Naive thymus-derived CD8-positive, alpha-beta T cell (primary cell): ENCODE results near the gene NR2F6. TPM values are rescaled to one million over a fixed set of nuclear protein-coding genes. Genes with fewer than 3 reads are reported as not detected.

Source experiments
- ATAC-seq, 2 donors: fragments of 150-1000 bp; cut with Tn5 transposase in 1 of 2; sonication (Bioruptor Pico), chemical (Tn5 transposase) in 1 of 2; 1 replicate in 1 of 2; 2 replicates in 1 of 2; pipeline ENCODE4 v1.10.0; 2021; ENCODE audit warnings: mild to moderate bottlenecking in 2 of 2, moderate library complexity in 2 of 2
- POLR2A ChIA-PET: fragments of 350-600 bp; sonication (Branson Sonifier 250); formaldehyde crosslinking; loops from one replicate; lab custom pipeline; 2021; ENCODE audit warnings: antibody characterized with exemption; lab: Charles Lee
- DNase-seq, 10 donors: peaks; one replicate each; pipeline versions ENCODE4 v3.0.0 to v3.0.0-alpha.2; 2020 to 2022
- H3K27ac Mint-ChIP-seq, 10 donors: one replicate each; pipeline ENCODE4 v1.8.0; 2020 to 2022; ENCODE audit warnings: mild to moderate bottlenecking in 10 of 10, mixed read lengths in 10 of 10, moderate library complexity in 4 of 10, inconsistent platforms in 1 of 10
- H3K27me3 Mint-ChIP-seq, 5 donors: one replicate each; pipeline ENCODE4 v1.8.0; 2021 to 2022; ENCODE audit warnings: mixed read lengths in 5 of 5
- H3K36me3 Mint-ChIP-seq, 3 donors: one replicate each; pipeline ENCODE4 v1.8.0; 2020 to 2022; ENCODE audit warnings: mixed read lengths in 3 of 3, mild to moderate bottlenecking in 2 of 3, inconsistent platforms in 1 of 3
- H3K4me1 Mint-ChIP-seq, 4 donors: one replicate each; pipeline ENCODE4 v1.8.0; 2021 to 2022; ENCODE audit warnings: mixed read lengths in 4 of 4
- H3K4me3 Mint-ChIP-seq, 10 donors: one replicate each; pipeline ENCODE4 v1.8.0; 2020 to 2022; ENCODE audit warnings: mild to moderate bottlenecking in 10 of 10, mixed read lengths in 10 of 10, moderate library complexity in 6 of 10, inconsistent platforms in 1 of 10
- H3K9me3 Mint-ChIP-seq, 9 donors: one replicate each; pipeline ENCODE4 v1.8.0; 2020 to 2022; ENCODE audit warnings: mixed read lengths in 9 of 9, mild to moderate bottlenecking in 3 of 9, inconsistent platforms in 1 of 9, moderate library complexity in 1 of 9
- polyA plus RNA-seq, 3 donors: library from polyadenylated mRNA; unstranded; fragments of 300-500 nt; fragmentation: Illumina TruSeq; gene quantifications; one replicate each; pipeline ENCODE4 v1.2.3, GENCODE V29; 2021
- total RNA-seq, 8 experiments: library from RNA in 2 of 8; stranded (reverse) in 2 of 8; gene quantifications; one replicate each; pipeline ENCODE4 v1.2.3 and lab custom pipeline; 2021 to 2026

NR2F6 gene
- total and polyA plus RNA-seq, 5 experiments from 2014 or later, result 0.93 to 1.6 (median 1.3) TPM

DNA sequence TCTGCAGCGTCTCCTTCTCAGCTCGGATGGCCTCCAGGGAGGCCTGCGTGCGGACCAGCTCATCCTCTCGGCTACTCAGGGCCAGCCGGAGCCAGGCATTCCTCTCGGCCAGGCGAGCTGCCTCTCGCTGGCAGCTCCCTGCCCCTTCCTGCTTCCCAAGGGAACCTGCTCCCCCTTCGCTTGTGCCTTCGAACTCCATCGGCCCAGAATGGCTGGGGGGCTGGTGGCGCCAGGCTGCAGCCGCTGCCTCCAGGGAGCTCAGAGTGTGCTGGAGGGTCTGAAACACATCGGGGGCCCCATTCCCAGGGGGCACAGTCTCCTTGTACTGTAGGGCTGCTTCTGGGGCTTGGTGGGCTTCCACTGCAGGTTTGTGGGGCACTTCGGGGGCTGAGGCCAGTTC is 16.8 kb upstream of the NR2F6 start:
- H3K27me3 Mint-ChIP-seq, result peaks cover 0 to 1% (median 0%) of the 10 kb centered on the region in 5 donors
- peak overlapping the region in 1 of 10 donors; percentile 9 for H3K27ac Mint-ChIP-seq
- POLR2A ChIA-PET, result interaction anchor here (0.6 kb wide), 1 partner anchor 494 kb away, joined by 3 read pairs; no protein-coding TSS in a partner anchor
- peaks cover 11 to 21% (median 19%) of the 10 kb centered on the region in 4 donors for H3K4me1 Mint-ChIP-seq
- ATAC-seq (no peak), DNase-seq (no peak)
- H3K4me3 Mint-ChIP-seq, result no peak overlapping the region
- no peaks in the 10 kb centered on the region for H3K36me3 Mint-ChIP-seq
- peaks cover 0 to 2% (median 0%) of the 10 kb centered on the region in 9 donors for H3K9me3 Mint-ChIP-seq

GRCh38 chr19:17260842-17261325 is 15.2 kb upstream of the NR2F6 start:
- Mint-ChIP-seq H3K27ac (peak overlapping the region in 3 of 10 donors; percentile 0 to 11 (median 1)), H3K27me3 (peaks cover 0 to 1% (median 0%) of the 10 kb centered on the region in 5 donors), H3K4me3 (no peak overlapping the region)

DNA sequence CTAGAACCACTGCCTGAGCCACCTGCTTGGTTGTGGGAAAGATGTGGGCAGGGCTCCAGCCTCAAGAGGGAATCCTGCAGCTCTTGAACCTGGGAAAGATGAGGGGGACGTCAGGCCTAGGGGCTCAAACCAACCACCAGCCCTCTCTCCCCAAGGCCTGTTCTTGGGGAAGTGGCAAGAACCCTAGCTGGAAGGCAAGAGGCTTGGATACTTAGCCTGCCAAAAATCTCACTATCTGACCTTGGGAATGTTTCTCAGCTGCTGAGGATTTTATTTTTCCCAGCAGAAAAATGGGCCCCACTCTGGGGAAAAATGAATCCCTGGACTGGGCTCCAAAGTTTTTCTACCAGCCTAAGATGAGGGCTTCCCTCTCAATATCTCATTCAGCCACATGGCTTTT is 14.2 kb upstream of the NR2F6 start:
- POLR2A ChIA-PET, result interaction anchor here (1.7 kb wide), 2 partner anchors 22 to 24 kb away, joined by 3 to 5 read pairs; partner anchors contain the start of gene ANKLE1
- H3K4me3 Mint-ChIP-seq, result no peak overlapping the region
- no peak overlapping the region for H3K27ac Mint-ChIP-seq
- H3K4me1 Mint-ChIP-seq, result peaks cover 6 to 12% (median 9%) of the 10 kb centered on the region in 4 donors
- peaks cover 0 to 2% (median 0%) of the 10 kb centered on the region in 9 donors for H3K9me3 Mint-ChIP-seq
- ATAC-seq (no peak), DNase-seq (no peak)
- peaks cover 0 to 1% (median 0%) of the 10 kb centered on the region in 5 donors for H3K27me3 Mint-ChIP-seq
- no peaks in the 10 kb centered on the region for H3K36me3 Mint-ChIP-seq

More at GRCh38 chr19:17260842-17261325, 15.2 kb upstream of the NR2F6 start:
- DNase-seq (peak; percentile 75 to 92 (median 87)), ATAC-seq (peak; percentile 100)
- Mint-ChIP-seq H3K9me3 (peaks cover 0 to 2% (median 0%) of the 10 kb centered on the region in 9 donors), H3K36me3 (no peaks in the 10 kb centered on the region), H3K4me1 (peaks cover 6 to 12% (median 10%) of the 10 kb centered on the region in 4 donors)
- POLR2A ChIA-PET, result interaction anchor here (0.7 to 1.7 kb wide), 2 partner anchors 21 to 263 kb away, joined by 4 to 5 read pairs; partner anchors contain the start of gene ANKLE1

DNA sequence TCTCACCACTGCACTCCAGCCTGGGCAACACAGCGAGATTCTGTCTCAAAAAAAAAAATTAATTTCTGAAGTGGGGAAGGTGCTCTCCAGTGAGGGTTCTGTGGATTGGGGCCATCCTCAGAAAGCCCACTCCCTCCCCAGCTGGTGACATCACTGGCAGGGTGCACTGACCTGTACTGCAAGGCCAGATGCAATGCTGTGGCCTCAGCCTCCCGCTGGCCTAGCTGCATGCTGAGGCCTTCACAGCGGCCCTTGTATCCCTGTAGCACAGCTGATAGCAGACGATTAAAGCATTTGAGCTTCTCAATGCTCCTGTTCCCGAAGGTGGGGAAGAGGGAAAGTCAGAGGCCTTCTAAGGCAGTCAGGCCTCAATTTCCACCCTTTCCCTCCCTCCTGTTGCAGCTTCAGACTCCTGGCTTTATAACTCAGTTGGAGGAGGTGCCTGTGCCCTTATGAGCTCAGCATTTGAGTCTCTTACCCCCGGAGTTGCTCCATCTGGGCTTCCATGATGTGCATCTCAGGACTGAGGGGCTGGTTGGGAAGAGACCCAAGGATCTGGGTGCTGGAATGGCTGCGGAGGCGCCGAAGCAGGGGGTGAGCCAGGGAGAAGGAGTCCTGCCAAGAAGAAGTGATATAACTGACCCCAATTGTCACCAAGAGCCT is 13.5 kb upstream of the NR2F6 start:
- Mint-ChIP-seq H3K27ac (no peak overlapping the region), H3K27me3 (peaks cover 0 to 1% (median 0%) of the 10 kb centered on the region in 5 donors), H3K36me3 (no peaks in the 10 kb centered on the region), H3K9me3 (peaks cover 0 to 2% (median 0%) of the 10 kb centered on the region in 9 donors), H3K4me3 (no peak overlapping the region), H3K4me1 (peaks cover 4 to 7% (median 5%) of the 10 kb centered on the region in 4 donors)
- POLR2A ChIA-PET, result interaction anchor here (1.7 kb wide), 1 partner anchor 24 kb away, joined by 3 read pairs; no protein-coding TSS in a partner anchor
- ATAC-seq, result no peak
- no peak for DNase-seq

- Mint-ChIP-seq H3K9me3 (peaks cover 0 to 2% (median 0%) of the 10 kb centered on the region in 9 donors), H3K4me1 (peaks cover 4 to 7% (median 5%) of the 10 kb centered on the region in 4 donors), H3K4me3 (no peak overlapping the region), H3K27ac (no peak overlapping the region), H3K36me3 (no peaks in the 10 kb centered on the region), H3K27me3 (peaks cover 0 to 1% (median 0%) of the 10 kb centered on the region in 5 donors)
- POLR2A ChIA-PET, result interaction anchor here (0.6 to 2.8 kb wide), 3 partner anchors 11 to 1392 kb away, joined by 3 to 10 read pairs (median 5); partner anchors contain the start of gene BABAM1
- DNase-seq (no peak), ATAC-seq (no peak)
Observed at GRCh38 chr19:17256130-17256529, 10.4 kb upstream of the NR2F6 start.

DNA sequence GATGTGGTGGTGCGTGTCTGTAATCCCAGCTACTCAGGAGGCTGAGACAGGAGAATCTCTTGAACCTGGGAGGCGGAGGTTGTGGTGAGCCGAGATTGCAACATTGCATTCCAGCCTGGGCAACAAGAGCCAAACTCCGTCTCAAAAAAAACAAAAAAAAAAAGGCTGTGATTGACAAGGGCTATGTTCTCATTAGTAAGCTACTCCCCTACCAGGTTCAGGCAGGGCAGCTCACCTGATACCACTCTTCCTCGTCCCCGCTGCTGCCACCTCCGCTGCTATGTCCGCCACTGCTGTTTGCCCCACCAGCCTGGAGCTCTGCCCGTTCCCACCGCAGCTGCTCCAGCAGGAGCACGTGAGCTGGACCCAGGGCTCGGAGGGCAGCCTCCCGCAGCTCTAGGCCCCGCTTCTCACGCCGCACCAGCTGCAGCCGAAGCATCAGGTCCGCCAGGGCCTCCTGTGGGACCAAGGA is 9.5 kb upstream of the NR2F6 start:
- POLR2A ChIA-PET, result interaction anchor here (0.6 kb wide), 2 partner anchors 9 to 623 kb away, joined by 3 to 5 read pairs; partner anchors contain the start of gene USHBP1
- DNase-seq (no peak), ATAC-seq (no peak)
- H3K27ac Mint-ChIP-seq, result no peak overlapping the region
- H3K36me3 Mint-ChIP-seq, result no peaks in the 10 kb centered on the region
- H3K9me3 Mint-ChIP-seq, result no peaks in the 10 kb centered on the region
- no peaks in the 10 kb centered on the region for H3K27me3 Mint-ChIP-seq
- no peak overlapping the region for H3K4me3 Mint-ChIP-seq
- no peaks in the 10 kb centered on the region for H3K4me1 Mint-ChIP-seq

- no peaks in the 10 kb centered on the region for H3K27me3 Mint-ChIP-seq
- POLR2A ChIA-PET, result interaction anchor here (0.6 kb wide), 2 partner anchors 10 to 622 kb away, joined by 3 to 5 read pairs; partner anchors contain the start of gene USHBP1
- H3K9me3 Mint-ChIP-seq, result no peaks in the 10 kb centered on the region
- DNase-seq (no peak), ATAC-seq (no peak)
- H3K36me3 Mint-ChIP-seq, result no peaks in the 10 kb centered on the region
- H3K4me1 Mint-ChIP-seq, result no peaks in the 10 kb centered on the region
- H3K4me3 Mint-ChIP-seq, result no peak overlapping the region
- no peak overlapping the region for H3K27ac Mint-ChIP-seq
Observed at GRCh38 chr19:17254636-17255035, 8.9 kb upstream of the NR2F6 start.

DNA sequence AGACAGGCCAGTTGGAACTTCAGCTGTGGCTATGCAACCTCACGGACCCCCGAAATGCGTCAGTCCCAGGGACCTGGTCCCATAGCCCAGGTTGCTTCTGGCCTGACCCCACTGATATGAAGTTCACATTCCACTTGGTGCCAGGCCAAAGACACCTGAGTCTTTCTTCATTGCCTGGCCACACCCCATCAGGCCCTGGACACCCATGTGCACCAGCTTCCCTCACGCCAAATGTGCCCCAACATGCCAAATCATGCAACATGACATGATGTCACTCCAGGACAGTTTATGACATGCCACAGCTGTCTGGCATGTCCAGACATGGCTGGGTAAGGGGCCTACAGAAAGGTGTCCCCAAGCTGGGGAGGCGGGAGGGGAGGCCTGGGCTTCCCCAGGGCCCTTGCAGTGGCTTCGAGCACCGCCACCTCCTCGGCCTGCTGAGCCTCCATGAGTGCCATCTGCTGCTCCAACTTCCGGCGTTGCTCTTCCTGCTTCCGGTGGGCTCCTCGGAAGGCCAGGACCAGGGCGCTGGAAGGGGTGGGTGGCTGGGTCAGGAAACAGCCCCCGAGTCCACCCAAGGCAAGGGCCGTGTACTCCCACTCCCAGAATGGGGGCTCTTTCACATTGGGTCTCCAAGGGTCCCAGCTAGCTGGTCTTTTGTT is 4.3 kb upstream of the NR2F6 start:
- peak overlapping the region in 1 of 10 donors; percentile 34 for H3K27ac Mint-ChIP-seq
- H3K4me1 Mint-ChIP-seq, result peaks cover 2 to 14% (median 6%) of the 10 kb centered on the region in 4 donors
- no peaks in the 10 kb centered on the region for H3K36me3 Mint-ChIP-seq
- H3K4me3 Mint-ChIP-seq, result peak overlapping the region in 1 of 10 donors; percentile 4
- no peaks in the 10 kb centered on the region for H3K9me3 Mint-ChIP-seq
- peaks cover 0 to 4% (median 0%) of the 10 kb centered on the region in 5 donors for H3K27me3 Mint-ChIP-seq
- no peak for DNase-seq
- POLR2A ChIA-PET, result interaction anchor here (0.6 kb wide), 1 partner anchor 45 kb away, joined by 3 read pairs; no protein-coding TSS in a partner anchor
- ATAC-seq, result no peak

DNA sequence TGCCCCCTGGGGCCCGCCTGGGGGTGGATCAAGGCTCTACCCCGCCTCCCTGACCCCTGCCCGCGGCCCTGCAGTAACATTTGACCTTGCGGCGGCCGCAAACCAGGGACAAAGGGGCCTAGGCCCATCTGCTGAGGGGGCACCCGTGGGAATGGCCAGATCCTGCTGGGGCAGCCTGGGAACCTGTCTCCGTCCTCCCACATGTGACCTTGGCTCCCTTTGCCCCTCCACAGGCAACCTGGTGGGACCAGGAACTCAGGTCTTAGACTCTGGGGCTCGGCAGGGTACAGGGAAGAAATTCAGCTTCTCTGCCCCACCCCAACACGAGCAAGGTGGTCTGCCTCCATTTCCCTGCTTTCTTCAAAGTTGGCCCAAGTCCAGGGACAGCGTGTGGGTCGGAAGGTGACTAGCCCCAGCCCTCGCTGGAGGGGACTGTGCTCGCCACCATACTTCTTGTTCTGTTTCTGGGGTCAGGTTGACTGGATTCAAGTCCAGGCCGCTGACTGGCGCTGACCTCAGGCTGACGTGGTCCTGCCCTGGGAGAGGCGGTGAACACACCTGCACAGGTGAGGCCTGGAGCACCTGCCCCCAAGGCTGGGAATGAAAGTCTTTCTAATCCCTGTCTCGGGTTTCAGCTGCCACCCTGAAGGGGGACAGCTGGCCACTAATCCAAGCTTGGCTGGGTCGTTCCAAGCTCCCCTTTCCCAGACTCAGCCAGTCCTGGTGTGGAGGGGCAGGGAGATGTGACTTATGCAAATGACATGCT is 2.5 kb upstream of the NR2F6 start:
- Mint-ChIP-seq H3K27ac (no peak overlapping the region), H3K4me1 (peaks cover 3 to 14% (median 6%) of the 10 kb centered on the region in 4 donors), H3K4me3 (peak overlapping the region in 2 of 10 donors; percentile 28 to 52), H3K27me3 (peaks cover 0 to 4% (median 0%) of the 10 kb centered on the region in 5 donors), H3K36me3 (no peaks in the 10 kb centered on the region), H3K9me3 (no peaks in the 10 kb centered on the region)
- ATAC-seq (no peak), DNase-seq (no peak)
- POLR2A ChIA-PET, result interaction anchor here (1.3 kb wide), 1 partner anchor 172 kb away, joined by 3 read pairs; no protein-coding TSS in a partner anchor

DNA sequence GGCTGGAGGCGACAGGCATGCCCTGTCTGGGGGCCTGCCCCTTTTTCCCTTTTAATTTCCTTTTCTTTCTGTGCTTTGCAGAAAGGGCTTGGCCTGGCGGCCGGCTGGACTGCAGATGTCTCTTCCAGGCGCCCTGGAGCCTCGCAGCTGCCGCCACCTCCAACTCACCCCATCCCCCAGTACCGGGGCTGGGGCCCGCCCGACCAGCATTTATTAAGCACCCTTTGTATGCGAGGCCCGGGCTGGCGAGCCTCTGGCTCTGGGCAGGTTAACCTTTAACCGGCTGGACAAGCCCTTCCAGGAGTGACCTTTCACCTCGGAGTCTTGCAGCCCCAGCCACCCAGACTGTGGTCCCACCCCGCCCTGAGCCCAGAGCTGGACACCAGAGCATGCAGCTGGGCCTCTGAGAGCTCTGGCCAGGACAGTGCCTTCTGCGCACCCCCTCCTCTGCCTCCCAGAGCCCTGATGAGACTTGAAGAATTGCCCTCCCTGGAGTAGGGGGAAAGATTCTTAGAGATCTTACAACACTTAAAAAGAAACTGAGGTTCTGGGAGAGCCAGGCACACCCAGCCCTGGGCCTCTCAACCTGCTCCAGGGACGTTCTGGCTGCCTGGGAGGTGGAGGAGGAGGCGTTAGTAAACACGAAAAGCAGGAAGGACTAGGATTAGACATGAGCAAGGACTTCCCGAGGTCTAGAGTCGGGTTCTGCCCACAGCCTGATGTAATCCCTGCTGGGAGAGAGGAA is 1.1 kb upstream of the NR2F6 start:
- Mint-ChIP-seq H3K4me1 (peaks cover 4 to 20% (median 8%) of the 10 kb centered on the region in 4 donors), H3K9me3 (no peaks in the 10 kb centered on the region), H3K4me3 (peak overlapping the region; percentile 53 to 93 (median 85)), H3K27me3 (peaks cover 0 to 4% (median 0%) of the 10 kb centered on the region in 5 donors), H3K27ac (peak overlapping the region in 4 of 10 donors; percentile 34 to 91 (median 46)), H3K36me3 (no peaks in the 10 kb centered on the region)
- DNase-seq, result no peak
- ATAC-seq, result no peak
- POLR2A ChIA-PET, result interaction anchor here (1.8 kb wide), 1 partner anchor 62 kb away, joined by 4 read pairs; no protein-coding TSS in a partner anchor
